LHCN-M2 (cell line): ENCODE results near the gene NOSIP. TPM values are rescaled to one million over a fixed set of nuclear protein-coding genes. Genes with fewer than 3 reads are reported as not detected.

Experiments used
- DNase-seq: peaks from one replicate; pipeline ENCODE4 v3.0.0-alpha.2; 2012; ENCODE audit warnings: low read depth
- total RNA-seq: library from RNA; depleted of rRNA; stranded (reverse); fragments of >200 nt; gene quantifications from 2 replicates; pipeline ENCODE4 v1.2.3, GENCODE V29; 2014

NOSIP gene
- total RNA-seq, 1 experiment from 2014 or later = 76.8 TPM

DNA sequence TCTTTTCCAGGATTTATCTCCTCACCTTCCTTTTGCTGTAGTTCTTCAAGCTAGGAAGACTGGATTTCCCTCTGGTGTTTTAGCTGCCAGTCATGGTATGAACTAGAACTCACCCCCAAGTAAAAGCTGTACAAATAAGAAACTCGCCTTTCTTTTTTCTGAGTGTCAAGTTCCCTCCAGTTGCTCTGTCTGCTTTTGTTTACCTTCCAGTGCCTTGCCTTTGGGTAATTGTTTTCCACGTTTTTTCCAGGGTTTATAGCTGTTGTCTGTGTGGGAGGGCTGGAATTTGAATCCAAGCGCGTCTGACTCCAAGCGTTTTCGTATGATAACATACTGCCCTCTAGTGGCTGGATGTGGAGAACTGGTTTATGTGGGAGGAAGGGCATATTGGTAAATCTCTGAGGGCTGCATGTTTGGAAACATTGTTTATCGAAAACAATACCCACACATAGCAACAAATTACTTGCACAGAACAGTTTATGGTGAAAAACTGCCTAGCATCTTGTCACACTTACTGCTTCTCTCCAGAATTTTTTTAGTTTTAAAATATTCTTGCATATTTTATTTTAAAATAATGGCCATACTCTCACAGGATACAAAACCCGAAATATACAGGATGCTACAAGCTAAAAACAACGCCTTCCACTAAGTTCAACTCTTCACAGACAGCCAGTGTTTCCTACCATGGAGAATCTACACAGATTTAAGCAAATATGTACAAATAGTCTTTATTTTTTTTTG lies 33.4 kb downstream of the NOSIP start:
- DNase-seq = peak; percentile 93

GRCh38 chr19:49544154-49544553 lies 36.2 kb downstream of the NOSIP start:
- no peak for DNase-seq

DNA sequence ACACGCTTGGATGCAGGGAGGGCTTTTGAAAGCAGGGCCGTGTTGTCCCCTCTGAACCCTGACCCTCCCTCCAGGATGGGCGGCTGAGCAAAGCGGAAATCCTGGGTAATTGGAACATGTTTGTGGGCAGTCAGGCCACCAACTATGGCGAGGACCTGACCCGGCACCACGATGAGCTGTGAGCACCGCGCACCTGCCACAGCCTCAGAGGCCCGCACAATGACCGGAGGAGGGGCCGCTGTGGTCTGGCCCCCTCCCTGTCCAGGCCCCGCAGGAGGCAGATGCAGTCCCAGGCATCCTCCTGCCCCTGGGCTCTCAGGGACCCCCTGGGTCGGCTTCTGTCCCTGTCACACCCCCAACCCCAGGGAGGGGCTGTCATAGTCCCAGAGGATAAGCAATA lies 37.3 kb downstream of the NOSIP start:
- no peak for DNase-seq

DNA sequence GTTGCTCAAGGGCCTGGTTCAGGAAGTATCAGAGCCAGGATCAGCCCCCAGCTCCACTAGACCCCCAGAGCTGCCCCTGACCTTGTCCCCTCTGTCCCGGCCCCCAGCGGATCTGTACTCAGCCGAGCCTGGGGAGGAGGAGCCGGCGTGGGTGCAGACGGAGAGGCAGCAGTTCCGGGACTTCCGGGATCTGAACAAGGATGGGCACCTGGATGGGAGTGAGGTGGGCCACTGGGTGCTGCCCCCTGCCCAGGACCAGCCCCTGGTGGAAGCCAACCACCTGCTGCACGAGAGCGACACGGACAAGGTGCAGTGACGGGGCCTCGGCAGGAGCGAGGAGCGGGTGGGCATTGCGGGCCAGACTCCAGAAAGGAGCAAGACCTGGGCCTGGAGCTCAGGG lies 37.9 kb downstream of the NOSIP start:
- no peak for DNase-seq

DNA sequence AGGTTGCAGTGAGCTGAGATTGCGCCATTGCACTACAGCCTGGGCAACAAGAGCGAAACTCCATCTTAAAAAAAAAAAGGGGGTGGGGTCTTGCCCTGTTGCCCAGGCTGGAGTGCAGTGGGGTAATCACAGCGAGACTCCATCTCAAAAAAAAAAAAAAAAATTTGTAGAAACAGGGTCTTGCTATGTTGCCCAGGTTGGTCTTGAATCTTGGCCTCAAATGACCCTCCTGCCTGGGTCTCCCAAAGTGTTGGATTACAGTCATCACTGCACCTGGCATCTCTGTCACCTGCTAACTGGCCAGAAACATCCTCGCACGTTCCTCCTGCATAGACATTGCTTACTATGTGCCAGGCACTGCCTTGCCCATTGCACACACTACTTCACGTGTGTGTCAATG lies 38.4 kb downstream of the NOSIP start:
- no peak for DNase-seq

- DNase-seq = no peak
Observed at GRCh38 chr19:49539192-49539952, 41.0 kb downstream of the NOSIP start.

DNA sequence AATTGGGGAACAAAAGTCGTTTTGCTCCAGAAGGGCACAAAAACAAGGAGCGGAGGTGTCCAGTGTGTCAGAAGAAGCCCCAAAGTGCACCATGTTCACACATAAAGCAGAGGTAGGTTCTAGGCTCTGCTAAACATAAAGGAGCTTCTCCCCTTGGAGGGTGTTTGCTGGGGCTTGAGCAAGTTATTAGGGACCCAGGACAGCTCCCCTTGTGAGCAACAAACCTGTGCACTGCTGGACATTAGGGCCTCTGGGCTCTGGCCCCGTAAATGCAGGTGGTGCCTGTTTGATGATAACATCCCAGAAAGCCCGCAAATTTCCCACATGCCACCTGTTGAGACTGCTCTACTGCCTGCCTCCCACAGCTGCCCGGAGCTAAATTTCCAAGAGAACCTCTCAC lies 41.7 kb downstream of the NOSIP start:
- DNase-seq = no peak

- DNase-seq = no peak
Observed at GRCh38 chr19:49536921-49537462, 43.4 kb downstream of the NOSIP start.

DNA sequence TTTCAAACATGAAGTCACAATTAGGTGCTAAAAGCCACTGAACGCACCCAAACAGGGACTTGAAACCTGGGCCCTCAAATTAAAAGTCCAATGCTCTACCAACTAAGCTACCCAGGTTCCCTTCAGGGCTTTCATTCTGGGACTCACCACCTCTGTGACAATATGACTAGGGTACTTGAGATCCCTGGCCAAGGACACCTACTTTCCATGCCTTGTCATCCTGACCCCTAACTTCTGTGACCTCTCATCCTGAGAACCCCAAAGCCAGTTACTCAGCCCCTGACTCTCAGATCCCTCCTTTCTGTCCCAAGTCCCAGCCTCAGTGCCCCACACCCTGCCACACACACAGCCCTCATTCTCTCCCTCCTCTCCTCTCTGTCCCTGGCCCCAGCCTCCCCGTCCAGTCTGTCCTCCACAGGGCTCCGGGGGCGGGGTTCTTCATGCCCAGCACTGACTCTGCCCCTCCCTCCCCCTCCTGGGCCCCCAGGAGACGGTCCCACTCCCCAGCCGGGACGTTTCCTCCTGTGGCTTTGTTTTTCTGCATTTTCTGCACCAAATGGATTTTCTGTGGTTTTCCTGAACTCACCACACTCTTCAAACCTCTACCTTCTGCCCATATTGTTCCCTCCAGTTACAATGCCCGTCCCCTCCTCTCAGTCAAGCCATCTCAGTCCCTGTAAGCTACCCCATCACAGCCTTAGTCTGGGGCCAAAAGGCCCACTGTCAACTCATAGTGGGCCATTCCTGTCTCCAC lies 45.5 kb downstream of the NOSIP start:
- no peak for DNase-seq

- no peak for DNase-seq
Observed at GRCh38 chr19:49533551-49534488, 46.5 kb downstream of the NOSIP start.

DNA sequence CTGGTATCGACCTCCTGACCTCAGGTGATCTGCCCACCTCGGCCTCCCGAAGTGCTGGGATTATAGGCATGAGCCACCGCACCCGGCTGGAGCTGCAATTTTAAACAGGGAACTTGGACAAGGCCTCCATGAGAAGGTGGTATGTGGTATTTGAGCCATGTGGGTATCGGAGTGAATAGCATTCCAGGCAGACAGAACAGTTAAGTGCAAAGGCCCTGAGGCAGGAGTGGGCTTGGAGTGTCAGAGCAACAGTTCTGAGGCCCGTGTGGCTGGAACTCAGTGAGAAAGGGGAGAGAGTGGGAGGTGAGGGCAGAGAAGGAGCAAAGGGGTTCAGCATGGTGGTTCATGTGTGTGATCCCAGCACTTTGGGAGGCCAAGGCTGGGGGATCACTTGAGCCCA lies 49.6 kb downstream of the NOSIP start:
- no peak for DNase-seq

DNA sequence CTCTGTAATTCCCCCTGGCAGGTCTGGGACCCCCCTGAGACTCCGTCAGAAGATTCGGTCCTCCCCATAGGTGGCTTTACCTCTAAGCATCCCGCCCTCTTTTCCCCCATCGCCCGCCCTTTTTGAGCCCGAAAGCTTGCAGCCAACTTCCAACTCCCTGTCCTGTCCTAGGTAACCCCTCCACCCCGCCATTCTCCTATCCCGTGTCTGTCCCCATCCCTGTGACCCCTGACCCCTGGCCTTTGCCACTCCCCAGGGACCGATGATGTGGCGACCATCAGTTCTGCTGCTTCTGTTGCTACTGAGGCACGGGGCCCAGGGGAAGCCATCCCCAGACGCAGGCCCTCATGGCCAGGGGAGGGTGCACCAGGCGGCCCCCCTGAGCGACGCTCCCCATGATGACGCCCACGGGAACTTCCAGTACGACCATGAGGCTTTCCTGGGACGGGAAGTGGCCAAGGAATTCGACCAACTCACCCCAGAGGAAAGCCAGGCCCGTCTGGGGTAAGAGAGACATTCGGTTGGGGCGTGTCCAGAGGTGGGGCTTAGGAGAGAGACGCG lies 52.1 kb downstream of the NOSIP start:
- peak; percentile 67 for DNase-seq

DNA sequence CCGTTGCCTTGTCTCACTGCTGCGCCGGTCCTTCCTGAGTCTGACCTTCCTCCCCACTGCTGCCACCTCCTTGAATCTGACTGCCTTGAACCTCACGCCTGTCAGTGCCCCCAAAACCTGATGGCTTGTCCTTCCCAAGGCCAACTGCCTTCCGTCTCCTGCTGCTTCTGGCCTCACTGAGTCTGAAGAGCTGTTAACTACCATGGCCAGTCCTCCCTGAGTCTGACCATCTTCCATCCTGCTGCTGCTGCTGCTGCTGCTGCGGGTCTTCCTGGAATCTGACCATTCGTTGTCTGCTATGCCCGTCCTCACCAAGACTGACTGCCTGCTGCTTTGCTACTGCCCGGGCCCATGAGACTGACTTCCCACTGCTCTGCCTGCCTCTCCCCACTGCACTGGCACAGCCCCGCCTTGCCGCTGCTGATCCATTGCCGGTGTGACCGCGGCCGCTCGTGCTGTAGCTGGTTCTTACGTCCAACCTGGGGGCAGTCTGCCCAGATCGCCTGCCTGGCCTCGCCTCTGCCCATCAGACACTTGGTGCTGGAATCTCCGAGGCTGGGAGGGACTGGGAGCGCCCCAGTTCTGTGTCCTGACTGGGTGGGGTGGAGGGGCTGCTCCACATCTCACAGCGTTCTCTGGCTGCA lies 55.4 kb downstream of the NOSIP start:
- no peak for DNase-seq

- no peak for DNase-seq
Observed at GRCh38 chr19:49520705-49521319, 59.5 kb downstream of the NOSIP start.

DNA sequence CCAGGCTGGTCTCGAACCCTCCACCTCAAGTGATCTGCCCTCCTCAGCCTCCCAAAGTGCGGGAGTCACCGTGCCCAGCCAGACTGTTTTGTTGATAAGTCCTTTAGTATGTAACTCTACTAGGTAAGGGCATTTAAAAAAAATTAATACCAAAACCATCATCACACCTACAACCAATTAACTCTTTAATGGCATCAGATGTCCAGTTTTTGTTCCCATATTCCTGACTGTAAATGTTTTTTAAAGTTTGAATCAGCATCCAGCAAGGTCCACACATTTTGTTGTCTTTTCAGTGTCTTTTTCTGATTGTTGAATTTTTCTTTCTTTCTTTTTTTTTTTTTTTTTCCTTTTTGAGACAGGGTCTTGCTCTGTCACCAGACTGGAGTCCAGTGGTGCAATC lies 62.3 kb downstream of the NOSIP start:
- DNase-seq = no peak

DNA sequence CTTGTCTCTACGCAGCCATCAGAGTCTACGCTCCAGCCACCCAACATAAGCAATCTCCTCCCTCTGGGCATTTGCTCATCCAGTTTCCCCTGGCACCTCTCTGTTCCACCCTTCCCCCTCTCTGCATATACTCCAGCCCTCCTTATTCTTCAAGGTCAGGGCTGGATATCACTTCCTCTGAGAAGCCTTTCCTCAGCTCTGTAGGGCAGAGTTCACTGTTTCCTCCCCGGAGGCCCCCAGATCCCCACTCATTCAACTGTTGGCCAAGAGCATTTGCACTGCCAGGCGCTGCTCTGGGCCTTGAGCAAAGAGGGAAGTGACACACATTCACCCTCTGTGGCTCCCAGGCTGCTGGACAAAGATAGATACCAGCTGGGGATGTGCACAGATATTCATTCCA lies 64.6 kb downstream of the NOSIP start:
- DNase-seq = no peak

DNA sequence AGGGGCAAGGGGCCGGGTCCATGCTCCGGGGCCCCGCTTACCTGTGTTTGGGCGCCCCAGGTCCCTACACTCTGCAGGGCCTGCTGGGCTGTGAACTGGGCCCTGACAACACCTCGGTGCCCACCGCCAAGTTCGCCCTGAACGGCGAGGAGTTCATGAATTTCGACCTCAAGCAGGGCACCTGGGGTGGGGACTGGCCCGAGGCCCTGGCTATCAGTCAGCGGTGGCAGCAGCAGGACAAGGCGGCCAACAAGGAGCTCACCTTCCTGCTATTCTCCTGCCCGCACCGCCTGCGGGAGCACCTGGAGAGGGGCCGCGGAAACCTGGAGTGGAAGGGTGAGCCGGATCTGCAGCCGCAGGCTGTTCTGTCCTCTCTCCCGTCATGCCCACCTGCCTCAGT lies 66.2 kb downstream of the NOSIP start:
- DNase-seq = no peak

DNA sequence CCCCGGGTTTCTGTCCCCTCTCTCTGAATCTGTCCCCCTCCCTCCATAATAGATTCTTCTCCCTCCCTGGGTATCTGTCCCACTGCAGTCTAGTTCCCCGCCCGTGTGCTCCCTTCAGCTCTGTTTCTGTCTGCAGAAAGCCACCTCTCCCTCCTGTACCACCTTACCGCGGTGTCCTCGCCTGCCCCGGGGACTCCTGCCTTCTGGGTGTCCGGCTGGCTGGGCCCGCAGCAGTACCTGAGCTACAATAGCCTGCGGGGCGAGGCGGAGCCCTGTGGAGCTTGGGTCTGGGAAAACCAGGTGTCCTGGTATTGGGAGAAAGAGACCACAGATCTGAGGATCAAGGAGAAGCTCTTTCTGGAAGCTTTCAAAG lies 66.6 kb downstream of the NOSIP start:
- DNase-seq = no peak

- DNase-seq = no peak
Observed at GRCh38 chr19:49512970-49513745, 67.2 kb downstream of the NOSIP start.
